Cardiac muscle cell (in vitro differentiated cells and primary cell): ENCODE measurements around the gene IL1RN. TPM values are rescaled to one million over a fixed set of nuclear protein-coding genes. Genes with fewer than 3 reads are reported as not detected.

Source experiments
- DNase-seq, 2 donors: peaks; one replicate each; pipeline versions ENCODE4 v3.0.0 to v3.0.0-alpha.2; 2010 to 2017; ENCODE audit warnings: low read depth in 1 of 2, low spot score in 1 of 2
- H3K27ac ChIP-seq: fragments of 200-600 bp; sonication (generic); 2 replicates; pipeline ENCODE4 v1.5.1; 2016
- H3K27me3 ChIP-seq: fragments of 200-600 bp; sonication (generic); 2 replicates; pipeline ENCODE4 v1.6.0; 2016; ENCODE audit warnings: control low read depth
- H3K36me3 ChIP-seq: fragments of 200-600 bp; sonication (generic); 2 replicates; pipeline ENCODE4 v1.5.1; 2016; ENCODE audit warnings: control low read depth
- H3K4me1 ChIP-seq: fragments of 200-600 bp; sonication (generic); 2 replicates; pipeline ENCODE4 v1.8.1; 2017; ENCODE audit warnings: low read depth, mild to moderate bottlenecking, mixed run types
- H3K4me3 ChIP-seq: fragments of 200-600 bp; sonication (generic); 2 replicates; pipeline ENCODE4 v1.5.1; 2016; ENCODE audit warnings: mild to moderate bottlenecking
- H3K9me3 ChIP-seq: fragments of 200-600 bp; sonication (generic); 2 replicates; pipeline ENCODE4 v1.5.1; 2017; ENCODE audit warnings: low read depth, mild to moderate bottlenecking, control low read depth
- polyA plus RNA-seq: library from polyadenylated mRNA; unstranded; fragments of >200 nt; fragmentation: Nextera tagmentation; extraction: Ambion mirVana; gene quantifications from 2 replicates; pipeline ENCODE4 v1.2.1, GENCODE V29; 2016
- total RNA-seq: library from RNA; depleted of rRNA; stranded (reverse); fragments of >200 nt; gene quantifications from 2 replicates; pipeline ENCODE4 v1.2.3, GENCODE V29; 2016
- TF ChIP-seq, protein P1 (sequence below): IDR thresholded peaks from 2 replicates; pipeline ENCODE4 v1.5.1; 2012; ENCODE audit warnings: low read depth, mild to moderate bottlenecking, low read length

IL1RN gene
- total and polyA plus RNA-seq, 2 experiments from 2014 or later: not detected

DNA sequence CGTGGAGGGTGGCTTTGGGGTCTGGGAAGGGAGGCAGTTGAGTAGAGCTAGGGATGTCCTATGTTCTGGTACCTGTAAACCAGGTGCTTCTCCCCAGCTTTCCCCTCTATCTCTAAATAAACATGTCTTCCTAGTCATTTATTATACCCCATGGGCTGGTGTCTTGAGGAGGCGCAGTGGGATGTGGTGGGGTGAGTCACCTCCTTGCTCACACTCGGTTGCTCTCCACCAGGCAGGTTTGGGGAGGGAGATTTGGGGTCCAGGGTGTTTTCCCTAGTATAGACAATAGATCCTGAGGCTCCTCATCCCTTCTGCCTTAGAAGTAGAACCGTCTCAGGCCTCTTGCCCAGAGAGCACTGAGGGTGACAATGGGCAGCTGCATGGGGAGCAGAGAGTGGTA, 51.5 kb downstream of the IL1RN start:
- H3K27ac ChIP-seq: no peak overlapping the region
- H3K27me3 ChIP-seq: no peaks in the 10 kb centered on the region
- H3K9me3 ChIP-seq: no peaks in the 10 kb centered on the region
- H3K4me3 ChIP-seq: no peak overlapping the region
- no peaks in the 10 kb centered on the region for H3K36me3 ChIP-seq
- DNase-seq: no peak
- peaks cover 7% of the 10 kb centered on the region for H3K4me1 ChIP-seq
- TF ChIP-seq, protein P1, sequence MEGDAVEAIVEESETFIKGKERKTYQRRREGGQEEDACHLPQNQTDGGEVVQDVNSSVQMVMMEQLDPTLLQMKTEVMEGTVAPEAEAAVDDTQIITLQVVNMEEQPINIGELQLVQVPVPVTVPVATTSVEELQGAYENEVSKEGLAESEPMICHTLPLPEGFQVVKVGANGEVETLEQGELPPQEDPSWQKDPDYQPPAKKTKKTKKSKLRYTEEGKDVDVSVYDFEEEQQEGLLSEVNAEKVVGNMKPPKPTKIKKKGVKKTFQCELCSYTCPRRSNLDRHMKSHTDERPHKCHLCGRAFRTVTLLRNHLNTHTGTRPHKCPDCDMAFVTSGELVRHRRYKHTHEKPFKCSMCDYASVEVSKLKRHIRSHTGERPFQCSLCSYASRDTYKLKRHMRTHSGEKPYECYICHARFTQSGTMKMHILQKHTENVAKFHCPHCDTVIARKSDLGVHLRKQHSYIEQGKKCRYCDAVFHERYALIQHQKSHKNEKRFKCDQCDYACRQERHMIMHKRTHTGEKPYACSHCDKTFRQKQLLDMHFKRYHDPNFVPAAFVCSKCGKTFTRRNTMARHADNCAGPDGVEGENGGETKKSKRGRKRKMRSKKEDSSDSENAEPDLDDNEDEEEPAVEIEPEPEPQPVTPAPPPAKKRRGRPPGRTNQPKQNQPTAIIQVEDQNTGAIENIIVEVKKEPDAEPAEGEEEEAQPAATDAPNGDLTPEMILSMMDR: no peak

- no peaks in the 10 kb centered on the region for H3K9me3 ChIP-seq
- H3K4me1 ChIP-seq: peaks cover 7% of the 10 kb centered on the region
- H3K4me3 ChIP-seq: no peak overlapping the region
- no peak overlapping the region for H3K27ac ChIP-seq
- no peaks in the 10 kb centered on the region for H3K27me3 ChIP-seq
- no peak for DNase-seq
- TF ChIP-seq, protein P1: no peak
- no peaks in the 10 kb centered on the region for H3K36me3 ChIP-seq
Observed at GRCh38 chr2:113179446-113180045, 52.1 kb downstream of the IL1RN start.

DNA sequence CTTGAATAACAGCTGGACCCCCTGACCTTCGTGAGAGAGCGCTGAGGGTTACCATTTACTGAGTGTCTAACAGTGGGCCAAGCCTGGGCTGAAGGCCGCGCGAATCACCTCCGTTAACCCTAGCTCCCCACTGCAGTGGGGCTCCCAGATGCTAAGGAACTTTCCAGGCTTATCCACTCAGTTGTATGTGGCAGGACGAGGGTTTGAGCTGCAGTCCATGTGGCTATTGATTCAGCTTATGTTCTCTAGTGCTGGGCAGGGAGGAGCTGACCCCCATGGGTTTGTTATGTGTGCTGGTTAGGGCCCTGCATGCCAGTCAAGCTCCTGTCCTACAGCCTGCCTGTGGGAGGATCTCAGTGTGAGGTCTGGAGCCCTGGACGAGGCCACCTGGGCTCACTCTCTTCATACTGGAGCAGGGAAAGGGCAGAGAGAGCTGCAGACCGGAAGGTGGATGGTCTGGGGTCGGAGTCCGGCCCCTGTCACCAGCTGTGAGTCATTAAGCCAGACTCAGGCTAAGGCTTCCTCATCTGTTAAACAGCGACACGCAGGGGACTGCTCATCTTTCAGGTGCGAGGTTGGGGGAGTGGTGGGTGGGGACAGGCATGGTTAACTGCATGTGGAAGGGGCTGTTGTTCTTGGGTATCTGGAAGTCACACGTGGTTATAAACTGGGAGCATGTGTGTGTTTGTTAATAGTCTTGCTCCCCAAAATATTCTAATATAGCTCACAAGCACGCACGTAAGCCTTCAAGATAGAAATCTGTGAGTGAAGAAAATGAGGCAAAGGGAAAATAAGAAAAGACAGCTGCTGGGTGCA, 52.9 kb downstream of the IL1RN start:
- DNase-seq: no peak
- Histone ChIP-seq H3K27ac (no peak overlapping the region), H3K9me3 (no peaks in the 10 kb centered on the region), H3K27me3 (no peaks in the 10 kb centered on the region), H3K4me1 (peaks cover 7% of the 10 kb centered on the region), H3K4me3 (no peak overlapping the region), H3K36me3 (no peaks in the 10 kb centered on the region)
- TF ChIP-seq, protein P1: no peak

GRCh38 chr2:113181258-113182051, 54.1 kb downstream of the IL1RN start:
- Histone ChIP-seq H3K9me3 (no peaks in the 10 kb centered on the region), H3K27me3 (no peaks in the 10 kb centered on the region), H3K4me1 (peaks cover 7% of the 10 kb centered on the region), H3K36me3 (no peaks in the 10 kb centered on the region), H3K27ac (no peak overlapping the region), H3K4me3 (no peak overlapping the region)
- DNase-seq: peak in 1 of 2 donors; percentile 56
- TF ChIP-seq, protein P1: no peak

DNA sequence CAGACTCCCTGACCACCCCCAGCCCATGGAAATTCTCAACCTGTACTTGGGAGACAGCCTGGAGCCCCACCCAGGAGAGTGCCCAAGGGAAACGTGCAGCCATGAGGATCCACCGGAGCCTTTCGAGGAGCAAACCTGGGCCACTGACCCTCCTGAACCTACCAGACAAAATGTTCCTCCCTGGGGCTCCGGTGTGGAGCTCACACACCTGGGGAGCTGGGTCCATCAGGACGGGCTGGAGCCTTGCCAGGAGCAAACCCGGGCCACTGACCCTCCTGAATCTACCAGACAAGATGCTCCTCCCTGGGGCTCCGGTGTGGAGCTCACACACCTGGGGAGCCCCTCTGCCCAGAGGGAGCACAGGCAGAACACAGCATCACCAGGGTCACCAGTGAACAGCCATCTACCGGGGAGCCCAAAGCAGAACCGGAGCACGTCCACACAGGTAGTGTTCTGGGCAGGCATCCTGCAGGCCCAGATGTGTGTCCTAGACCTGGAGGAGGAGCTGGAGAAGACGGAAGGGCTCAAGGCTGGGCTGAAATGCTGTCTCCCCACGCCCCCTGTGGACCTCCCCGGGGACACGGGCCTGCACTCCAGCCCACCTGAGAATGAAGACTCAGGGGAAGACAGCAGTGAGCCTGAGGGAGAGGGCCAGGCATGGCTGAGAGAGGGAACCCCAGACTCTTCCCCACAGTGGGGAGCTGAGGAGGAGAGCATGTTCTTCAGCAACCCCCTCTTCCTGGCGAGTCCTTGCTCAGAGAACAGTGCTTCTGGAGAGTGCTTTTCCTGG, 55.3 kb downstream of the IL1RN start:
- Histone ChIP-seq H3K9me3 (no peaks in the 10 kb centered on the region), H3K27me3 (no peaks in the 10 kb centered on the region), H3K27ac (no peak overlapping the region), H3K4me3 (no peak overlapping the region), H3K36me3 (no peaks in the 10 kb centered on the region), H3K4me1 (peaks cover 7% of the 10 kb centered on the region)
- TF ChIP-seq, protein P1: no peak
- no peak for DNase-seq
